Measurements from ENCODE around the gene CPSF6.
A peak's percentile ranks its signal among the peaks of the same experiment; 100 is the strongest.

CPSF6 gene

GRCh38 chr12:69274861-69275260 is 35.5 kb downstream of the CPSF6 start:
- POLR2A ChIA-PET (ENCODE audit: low non-redundant PET), result no interaction called here

GRCh38 chr12:69275471-69275891 is 36.1 kb downstream of the CPSF6 start:
- CTCF ChIA-PET, result interaction anchor here (0.5 to 0.9 kb wide), 2 partner anchors 119 to 799 kb away, joined by 3 to 5 read pairs; no protein-coding TSS in a partner anchor
- no peak for TF ChIP-seq CTCF (conservative IDR thresholded peaks at IDR 0.05; ENCODE audit: low read depth)
- POLR2A ChIA-PET (ENCODE audit: low non-redundant PET), result no interaction called here

More at GRCh38 chr12:69274861-69275260, 35.5 kb downstream of the CPSF6 start:
- DNase-seq (ENCODE audit: low spot score), result no peak
- TF ChIP-seq CTCF (conservative IDR thresholded peaks at IDR 0.05; ENCODE audit: low read depth), result no peak
- CTCF ChIA-PET, result interaction anchor here (0.9 kb wide), 1 partner anchor 118 kb away, joined by 3 read pairs; no protein-coding TSS in a partner anchor
- no peak overlapping the region for H3K27ac ChIP-seq

GRCh38 chr12:69278814-69279782 is 39.7 kb downstream of the CPSF6 start:
- no peak overlapping the region for H3K27ac ChIP-seq
- TF ChIP-seq CTCF (conservative IDR thresholded peaks at IDR 0.05; ENCODE audit: low read depth), result no peak
- ChIA-PET CTCF (interaction anchor here (0.8 to 1.2 kb wide), 2 partner anchors 22 to 79 kb away, joined by 3 to 8 read pairs; no protein-coding TSS in a partner anchor), POLR2A (ENCODE audit: low non-redundant PET) (no interaction called here)
- no peak for DNase-seq (ENCODE audit: low spot score)

More at GRCh38 chr12:69275471-69275891, 36.1 kb downstream of the CPSF6 start:
- H3K27ac ChIP-seq, result no peak overlapping the region
- DNase-seq (ENCODE audit: low spot score), result no peak

GRCh38 chr12:69284131-69284530 is 44.8 kb downstream of the CPSF6 start:
- no peak overlapping the region for H3K27ac ChIP-seq
- CTCF ChIA-PET, result no interaction called here
- DNase-seq (ENCODE audit: low spot score), result peak; percentile 52
- no peak for TF ChIP-seq CTCF (conservative IDR thresholded peaks at IDR 0.05; ENCODE audit: low read depth)
- POLR2A ChIA-PET (ENCODE audit: low non-redundant PET), result no interaction called here

- no peak overlapping the region for H3K27ac ChIP-seq
- no peak for TF ChIP-seq CTCF (conservative IDR thresholded peaks at IDR 0.05; ENCODE audit: low read depth)
- CTCF ChIA-PET, result interaction anchor here (0.7 to 1.1 kb wide), 2 partner anchors 25 to 124 kb away, joined by 3 read pairs; no protein-coding TSS in a partner anchor
- POLR2A ChIA-PET (ENCODE audit: low non-redundant PET), result no interaction called here
- no peak for DNase-seq (ENCODE audit: low spot score)
Measured at GRCh38 chr12:69287556-69287955, 48.2 kb downstream of the CPSF6 start.

GRCh38 chr12:69290545-69291277 is 51.3 kb downstream of the CPSF6 start:
- ChIA-PET CTCF (interaction anchor here (0.5 to 1.4 kb wide), 13 partner anchors 9 to 640 kb away, joined by 3 to 6 read pairs (median 3); no protein-coding TSS in a partner anchor), POLR2A (ENCODE audit: low non-redundant PET) (no interaction called here)
- peak; percentile 62 for DNase-seq (ENCODE audit: low spot score)
- H3K27ac ChIP-seq, result no peak overlapping the region
- peak; percentile 87 for TF ChIP-seq CTCF (conservative IDR thresholded peaks at IDR 0.05; ENCODE audit: low read depth)
